Activated CD4-positive, CD25-positive, alpha-beta regulatory T cell (primary cell): Measurements from ENCODE around the gene PDGFD.

Source experiments
- DNase-seq, 4 experiments: peaks; one replicate each; lab custom pipeline; 2025; lab: John Stamatoyannopoulos, UW

PDGFD gene

GRCh38 chr11:103883856-103884255 is 280.1 kb downstream of the PDGFD start:
- DNase-seq, result no peak

- DNase-seq, result no peak
Measured at GRCh38 chr11:103883291-103883690, 280.7 kb downstream of the PDGFD start.

DNA sequence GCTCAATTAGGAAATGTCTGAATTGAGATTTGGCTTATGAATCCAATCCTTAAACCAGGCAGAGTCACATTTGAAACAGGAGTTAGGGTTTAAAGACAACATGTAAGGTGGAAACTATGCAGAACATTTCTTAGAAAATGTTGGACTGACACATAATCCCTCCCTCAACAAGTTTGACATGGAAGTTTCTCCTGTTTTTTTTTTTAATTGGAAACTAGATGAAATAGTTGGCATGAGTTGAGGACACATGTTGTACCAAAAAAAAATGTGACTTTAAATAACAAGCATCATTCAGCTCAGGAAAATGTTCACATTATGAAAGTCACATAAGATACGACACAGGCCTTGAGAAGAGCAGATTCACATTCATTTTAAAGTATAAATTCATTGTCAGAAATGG is 282.4 kb downstream of the PDGFD start:
- no peak for DNase-seq

- no peak for DNase-seq
Measured at GRCh38 chr11:103880968-103881367, 283.0 kb downstream of the PDGFD start.

DNA sequence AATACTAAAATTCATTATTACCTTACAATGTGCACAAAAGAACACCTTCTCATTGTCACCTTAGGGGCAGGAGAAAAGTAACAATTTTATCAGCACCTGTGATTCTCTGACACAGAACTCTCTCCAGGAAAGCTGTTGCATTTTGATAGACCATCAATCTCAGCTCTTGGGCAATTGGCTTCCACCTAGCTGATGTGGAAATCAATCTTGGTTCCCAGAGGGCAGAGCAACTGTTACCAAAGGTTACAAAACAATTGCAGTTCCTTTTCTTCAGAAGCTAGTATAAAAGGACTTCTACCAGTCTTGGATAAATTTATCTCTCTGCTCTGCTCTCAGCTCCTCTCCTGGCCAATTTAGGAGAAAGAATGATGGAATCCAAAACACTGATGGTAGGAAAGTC is 285.3 kb downstream of the PDGFD start:
- no peak for DNase-seq

DNA sequence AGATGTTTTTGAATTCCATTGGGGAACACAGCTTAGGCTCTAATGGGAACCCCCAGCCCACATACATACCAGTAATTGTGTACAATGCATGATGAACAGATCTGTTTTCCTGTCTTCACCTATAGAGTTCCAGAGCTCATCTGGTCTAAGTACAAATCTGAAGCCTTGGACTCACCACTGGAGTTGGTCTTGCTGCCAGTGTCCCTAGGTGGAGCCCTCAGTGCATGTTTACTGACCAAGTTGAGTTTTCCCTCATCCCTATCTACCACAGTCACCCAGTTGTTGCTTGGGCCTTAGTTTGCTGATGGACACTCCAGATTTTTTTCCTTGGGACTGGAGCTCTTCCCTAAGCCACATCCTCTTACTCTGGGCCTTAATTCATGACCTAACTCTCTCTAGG is 286.7 kb downstream of the PDGFD start:
- DNase-seq, result no peak

GRCh38 chr11:103875855-103876510 is 288.0 kb downstream of the PDGFD start:
- DNase-seq, result no peak

DNA sequence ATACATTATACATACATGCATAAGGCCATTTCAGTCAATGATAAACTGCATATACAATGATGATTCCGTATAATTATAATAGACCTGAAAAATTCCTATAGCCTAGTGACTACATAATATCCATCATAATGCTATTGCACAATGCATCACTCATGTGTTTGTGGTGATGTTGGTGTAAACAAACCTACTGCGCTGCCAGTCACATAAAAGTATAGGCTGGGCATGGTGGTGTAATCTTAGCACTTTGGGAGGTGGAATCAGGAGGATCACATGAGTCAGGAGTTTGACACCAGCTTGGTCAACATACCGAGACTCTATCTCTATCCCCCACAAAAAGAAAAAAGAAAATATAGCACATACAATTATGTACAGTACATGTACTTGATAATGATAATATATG is 291.2 kb downstream of the PDGFD start:
- no peak for DNase-seq

- DNase-seq, result no peak
Measured at GRCh38 chr11:103871923-103872551, 291.9 kb downstream of the PDGFD start.

- no peak for DNase-seq
Measured at GRCh38 chr11:103870821-103871309, 293.1 kb downstream of the PDGFD start.

DNA sequence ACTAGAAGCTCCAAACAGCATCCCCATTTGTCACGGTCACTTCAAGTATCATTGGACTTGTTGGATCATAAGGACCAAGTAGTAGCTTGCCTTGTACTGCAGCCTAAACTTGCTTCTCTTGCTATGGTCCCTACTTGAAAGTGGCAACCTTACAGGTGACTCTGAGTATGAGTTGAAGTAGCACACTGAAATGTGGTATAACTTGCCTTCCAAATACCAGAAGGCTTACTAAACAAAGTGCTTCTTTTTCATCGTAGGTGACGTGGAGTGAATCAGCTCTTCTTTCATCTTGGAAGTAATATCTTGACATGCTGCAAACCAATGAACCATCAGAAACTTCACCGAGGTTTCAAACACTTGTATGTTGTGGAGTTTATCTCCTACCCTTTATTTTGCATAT is 296.5 kb downstream of the PDGFD start:
- DNase-seq, result no peak

DNA sequence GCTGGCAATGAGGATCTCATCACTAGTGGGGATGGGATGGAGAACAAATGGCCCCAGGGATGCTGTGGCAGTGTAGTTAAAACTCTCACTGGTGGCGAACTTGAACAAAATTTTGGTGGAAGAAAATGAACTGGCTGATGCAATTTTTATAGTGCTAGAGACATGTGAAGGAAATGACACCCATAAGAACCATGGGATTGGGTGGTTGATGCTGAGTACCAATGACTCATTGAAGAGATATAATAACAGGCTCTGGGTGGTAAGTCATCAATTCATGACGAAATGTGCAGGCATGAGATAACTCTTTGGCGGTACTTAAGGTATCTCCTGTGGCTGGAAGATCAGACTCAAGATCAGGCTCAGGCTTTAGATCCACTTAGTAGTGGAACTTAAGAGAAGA is 300.4 kb downstream of the PDGFD start:
- DNase-seq, result no peak

DNA sequence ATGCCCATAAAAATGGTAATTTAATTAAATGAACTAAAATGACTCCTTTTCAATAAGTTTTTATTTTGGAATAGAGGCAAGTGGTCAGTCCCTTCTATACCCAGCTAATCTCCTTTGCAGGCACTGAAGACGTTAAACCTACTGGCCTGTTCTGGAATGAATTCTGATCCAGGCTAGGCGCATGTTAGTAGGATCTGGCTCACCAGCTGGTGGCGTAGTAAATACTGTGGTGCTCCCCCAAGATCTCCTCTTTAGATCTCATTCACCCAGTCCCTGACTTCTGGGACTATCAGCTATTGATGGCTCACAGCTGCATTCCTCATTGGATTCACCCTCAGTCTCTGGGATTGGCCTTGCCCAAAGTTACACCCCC is 301.2 kb downstream of the PDGFD start:
- DNase-seq, result no peak

- DNase-seq, result no peak
Measured at GRCh38 chr11:103862094-103862801, 301.7 kb downstream of the PDGFD start.
